H1 (cell line): Measurements from ENCODE around the gene PAX5. TPM values are rescaled to one million over a fixed set of nuclear protein-coding genes. Genes with fewer than 3 reads are reported as not detected.

Experiments
- ASH2L ChIP-seq: fragments of 200-600, 300-600 bp; sonication (generic); IDR thresholded peaks from one replicate; pipeline ENCODE4 v1.7.1; 2017; ENCODE audit warnings: low read length
- BACH1 ChIP-seq: IDR thresholded peaks from 2 replicates; pipeline ENCODE4 v1.6.1; 2012; ENCODE audit warnings: low read length, improper control_type of control experiment
- BCL11A ChIP-seq, 2 experiments: IDR thresholded peaks; one replicate each; pipeline ENCODE4 v1.6.1; 2011; ENCODE audit warnings: low read depth in 2 of 2, low read length in 2 of 2, mild to moderate bottlenecking in 2 of 2
- CEBPB ChIP-seq: IDR thresholded peaks from 2 replicates; pipeline ENCODE4 v1.6.1; 2012; ENCODE audit warnings: low read depth, low read length
- CHD1 ChIP-seq: IDR thresholded peaks from 2 replicates; pipeline ENCODE4 v1.6.1; 2012; ENCODE audit warnings: low read depth, low read length, improper control_type of control experiment
- EP300 ChIP-seq, 2 experiments: IDR thresholded peaks; 1 replicate in 1 of 2; 2 replicates in 1 of 2; pipeline ENCODE4 v1.6.1; 2011 to 2012; ENCODE audit warnings: low read depth in 2 of 2, low read length in 2 of 2, mild to moderate bottlenecking in 2 of 2, borderline replicate concordance in 1 of 2, inconsistent platforms in 1 of 2, moderate library complexity in 1 of 2
- EZH2 ChIP-seq: fragments of 200-600 bp; sonication (generic); IDR thresholded peaks from 2 replicates; pipeline ENCODE4 v1.7.1; 2012; ENCODE audit warnings: low read depth, mild to moderate bottlenecking, moderate library complexity, low read length, inconsistent platforms; ENCODE audit not compliant: severe bottlenecking
- JUND ChIP-seq: IDR thresholded peaks from 2 replicates; pipeline ENCODE4 v1.6.1; 2011; ENCODE audit warnings: mild to moderate bottlenecking, improper control_type of control experiment, low read length
- KDM1A ChIP-seq: fragments of 200-600, 300-600 bp; sonication (generic); IDR thresholded peaks from 2 replicates; pipeline ENCODE4 v1.7.1; 2016; ENCODE audit warnings: mild to moderate bottlenecking, low read length, borderline replicate concordance
- NRF1 ChIP-seq: IDR thresholded peaks from 2 replicates; pipeline ENCODE4 v1.6.1; 2011; ENCODE audit warnings: mild to moderate bottlenecking, low read depth, low read length, improper control_type of control experiment
- PHF8 ChIP-seq: fragments of 200-600 bp; sonication (generic); conservative IDR thresholded peaks from 2 replicates; pipeline ENCODE4 v1.7.1; 2012; ENCODE audit warnings: low read depth, mild to moderate bottlenecking, inconsistent platforms, low read length, moderate library complexity
- RFX5 ChIP-seq: IDR thresholded peaks from 2 replicates; pipeline ENCODE4 v1.6.1; 2011; ENCODE audit warnings: low read depth, low read length, improper control_type of control experiment, borderline replicate concordance
- SIN3A ChIP-seq, 2 experiments: IDR thresholded peaks in 1 of 2; conservative IDR thresholded peaks in 1 of 2; 2 replicates each; pipeline ENCODE4 v1.6.1; 2011 to 2012; ENCODE audit warnings: low read length in 2 of 2, improper control_type of control experiment in 1 of 2, low read depth in 1 of 2, mild to moderate bottlenecking in 1 of 2
- SIRT6 ChIP-seq: IDR thresholded peaks from one replicate; pipeline ENCODE4 v1.7.1; 2012; ENCODE audit warnings: low read length, inconsistent platforms
- SP1 ChIP-seq: IDR thresholded peaks from 2 replicates; pipeline ENCODE4 v1.6.1; 2011; ENCODE audit warnings: low read depth, low read length
- SP2 ChIP-seq: IDR thresholded peaks from 2 replicates; pipeline ENCODE4 v1.6.1; 2012; ENCODE audit warnings: mild to moderate bottlenecking, low read length, inconsistent platforms
- SUZ12 ChIP-seq: fragments of 200-600 bp; sonication (generic); IDR thresholded peaks from 2 replicates; pipeline ENCODE4 v1.6.1; 2012; ENCODE audit warnings: mild to moderate bottlenecking, inconsistent platforms, low read length, moderate library complexity, mixed read lengths
- TCF12 ChIP-seq: IDR thresholded peaks from 2 replicates; pipeline ENCODE4 v1.6.1; 2011; ENCODE audit warnings: low read depth, mild to moderate bottlenecking, low read length
- polyA plus RNA-seq, 7 experiments: library from polyadenylated mRNA; depleted of rRNA in 3 of 7; stranded (reverse) in 5 of 7; unstranded in 2 of 7; fragments of >200 nt in 5 of 7; fragments of 200-250 nt in 2 of 7; gene quantifications; 1 replicate in 5 of 7; 2 replicates in 1 of 7; 4 replicates in 1 of 7; pipeline versions ENCODE4 v1.2.1 to v1.2.3, GENCODE V29; 2011 to 2013; ENCODE audit warnings: missing spikeins in 2 of 7, mixed read lengths in 2 of 7
- total RNA-seq: library from RNA; stranded (reverse); fragmentation: NEBNext Ultra II Directional; extraction: Animal tissue kit (Norgen Biotek cat#: 25700); gene quantifications from 2 replicates; pipeline ENCODE4 v1.2.1, GENCODE V29; 2021
- TF ChIP-seq, protein P1 (sequence below): IDR thresholded peaks from 2 replicates; pipeline ENCODE4 v1.6.1; 2011; ENCODE audit warnings: low read length, improper control_type of control experiment
- TF ChIP-seq, protein P2 (sequence below): IDR thresholded peaks from 2 replicates; pipeline ENCODE4 v1.6.1; 2012; ENCODE audit warnings: low read length, inconsistent platforms
- TF ChIP-seq, protein P3 (sequence below), 3 experiments: IDR thresholded peaks; 1 replicate in 2 of 3; 2 replicates in 1 of 3; pipeline versions ENCODE4 v1.5.1 to v1.6.1; 2011; ENCODE audit warnings: low read length in 3 of 3, mild to moderate bottlenecking in 3 of 3, inconsistent platforms in 2 of 3, low read depth in 1 of 3, moderate library complexity in 1 of 3; ENCODE audit not compliant: insufficient read depth in 1 of 3; ENCODE audit errors: control extremely low read depth in 1 of 3

The PAX5 gene
- total and polyA plus RNA-seq, 2 of the 8 experiments (the other 6 are each of a cell fraction or from before 2014, with no cell fraction given), result 0.29 to 0.43 TPM

DNA sequence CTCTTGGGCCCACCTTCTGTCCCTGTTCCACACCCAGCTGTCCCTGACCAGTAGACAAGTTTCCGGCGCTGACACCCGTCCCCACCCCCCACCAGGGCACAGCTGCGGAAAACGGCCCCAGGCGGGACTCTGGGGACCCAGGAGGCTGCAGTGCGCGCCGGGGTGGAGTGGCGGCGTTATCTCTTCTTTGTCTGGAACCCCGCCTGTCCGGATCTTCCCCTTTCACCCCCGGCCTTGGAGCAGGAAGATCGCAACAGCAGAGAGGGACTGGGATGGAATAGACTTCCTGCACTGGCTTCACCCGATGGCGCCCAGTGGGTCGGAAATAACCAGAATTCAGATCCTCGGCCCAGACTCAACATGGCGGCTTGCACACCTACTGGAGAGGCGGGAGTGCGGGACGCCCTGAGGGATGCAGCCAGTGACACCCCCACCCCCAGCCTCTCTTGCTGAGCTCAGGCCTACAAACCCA, 4.7 kb downstream of the PAX5 start (continued):
- TF ChIP-seq, protein P1, sequence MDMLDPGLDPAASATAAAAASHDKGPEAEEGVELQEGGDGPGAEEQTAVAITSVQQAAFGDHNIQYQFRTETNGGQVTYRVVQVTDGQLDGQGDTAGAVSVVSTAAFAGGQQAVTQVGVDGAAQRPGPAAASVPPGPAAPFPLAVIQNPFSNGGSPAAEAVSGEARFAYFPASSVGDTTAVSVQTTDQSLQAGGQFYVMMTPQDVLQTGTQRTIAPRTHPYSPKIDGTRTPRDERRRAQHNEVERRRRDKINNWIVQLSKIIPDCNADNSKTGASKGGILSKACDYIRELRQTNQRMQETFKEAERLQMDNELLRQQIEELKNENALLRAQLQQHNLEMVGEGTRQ, result no peak
- no peak for TF ChIP-seq PHF8
- TF ChIP-seq, protein P2, sequence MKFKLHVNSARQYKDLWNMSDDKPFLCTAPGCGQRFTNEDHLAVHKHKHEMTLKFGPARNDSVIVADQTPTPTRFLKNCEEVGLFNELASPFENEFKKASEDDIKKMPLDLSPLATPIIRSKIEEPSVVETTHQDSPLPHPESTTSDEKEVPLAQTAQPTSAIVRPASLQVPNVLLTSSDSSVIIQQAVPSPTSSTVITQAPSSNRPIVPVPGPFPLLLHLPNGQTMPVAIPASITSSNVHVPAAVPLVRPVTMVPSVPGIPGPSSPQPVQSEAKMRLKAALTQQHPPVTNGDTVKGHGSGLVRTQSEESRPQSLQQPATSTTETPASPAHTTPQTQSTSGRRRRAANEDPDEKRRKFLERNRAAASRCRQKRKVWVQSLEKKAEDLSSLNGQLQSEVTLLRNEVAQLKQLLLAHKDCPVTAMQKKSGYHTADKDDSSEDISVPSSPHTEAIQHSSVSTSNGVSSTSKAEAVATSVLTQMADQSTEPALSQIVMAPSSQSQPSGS, result no peak
- TF ChIP-seq EZH2, result peak; percentile 49
- no peak for TF ChIP-seq BCL11A (IDR thresholded peaks at IDR 0.05; ENCODE audit: low read depth in 2 of 2, low read length in 2 of 2)
- TF ChIP-seq, protein P3, sequence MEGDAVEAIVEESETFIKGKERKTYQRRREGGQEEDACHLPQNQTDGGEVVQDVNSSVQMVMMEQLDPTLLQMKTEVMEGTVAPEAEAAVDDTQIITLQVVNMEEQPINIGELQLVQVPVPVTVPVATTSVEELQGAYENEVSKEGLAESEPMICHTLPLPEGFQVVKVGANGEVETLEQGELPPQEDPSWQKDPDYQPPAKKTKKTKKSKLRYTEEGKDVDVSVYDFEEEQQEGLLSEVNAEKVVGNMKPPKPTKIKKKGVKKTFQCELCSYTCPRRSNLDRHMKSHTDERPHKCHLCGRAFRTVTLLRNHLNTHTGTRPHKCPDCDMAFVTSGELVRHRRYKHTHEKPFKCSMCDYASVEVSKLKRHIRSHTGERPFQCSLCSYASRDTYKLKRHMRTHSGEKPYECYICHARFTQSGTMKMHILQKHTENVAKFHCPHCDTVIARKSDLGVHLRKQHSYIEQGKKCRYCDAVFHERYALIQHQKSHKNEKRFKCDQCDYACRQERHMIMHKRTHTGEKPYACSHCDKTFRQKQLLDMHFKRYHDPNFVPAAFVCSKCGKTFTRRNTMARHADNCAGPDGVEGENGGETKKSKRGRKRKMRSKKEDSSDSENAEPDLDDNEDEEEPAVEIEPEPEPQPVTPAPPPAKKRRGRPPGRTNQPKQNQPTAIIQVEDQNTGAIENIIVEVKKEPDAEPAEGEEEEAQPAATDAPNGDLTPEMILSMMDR (IDR thresholded peaks at IDR 0.05; ENCODE audit: control extremely low read depth in 1 of 3, insufficient read depth in 1 of 3, low read depth in 1 of 3, low read length in 3 of 3), result no peak
- no peak for TF ChIP-seq SP1
- no peak for TF ChIP-seq NRF1
- TF ChIP-seq CHD1, result no peak
- no peak for TF ChIP-seq SIRT6
- TF ChIP-seq BACH1, result no peak
- no peak for TF ChIP-seq CEBPB
- TF ChIP-seq SP2, result no peak
- TF ChIP-seq SUZ12, result no peak
- TF ChIP-seq EP300 (IDR thresholded peaks at IDR 0.05; ENCODE audit: borderline replicate concordance in 1 of 2, low read depth in 2 of 2, low read length in 2 of 2), result no peak
- TF ChIP-seq TCF12, result no peak
- no peak for TF ChIP-seq JUND
- TF ChIP-seq KDM1A, result no peak
- TF ChIP-seq SIN3A (conservative IDR thresholded peaks at IDR 0.05 in 1 of 2, IDR thresholded peaks at IDR 0.05 in 1 of 2; ENCODE audit: low read depth in 1 of 2, low read length in 2 of 2), result 0 out of 4 replicates have a peak, but pooled peaks of 1 of the 2 experiments have one; percentile 45
- no peak for TF ChIP-seq RFX5
- TF ChIP-seq ASH2L, result no peak
